ENCODE data around the gene SH3GLB2.
"Not testable (repeated sequence)": the region's sequence is repeated elsewhere in the genome, so short reads cannot be mapped to it uniquely, and the experiment has no call there.

SH3GLB2 gene

GRCh38 chr9:129053020-129053419 is 24.9 kb upstream of the SH3GLB2 start:
- DNase-seq (ENCODE audit: low read depth) = no peak

- no peak for DNase-seq (ENCODE audit: low read depth)
These were observed 24.5 kb upstream of the SH3GLB2 start for GRCh38 chr9:129052592-129052991.

GRCh38 chr9:129042016-129042415 is 13.9 kb upstream of the SH3GLB2 start:
- no peak for DNase-seq (ENCODE audit: low read depth)

- no peak for DNase-seq (ENCODE audit: low read depth)
These were observed 12.0 kb upstream of the SH3GLB2 start for GRCh38 chr9:129040113-129040643.

GRCh38 chr9:129038109-129038852 is 10.2 kb upstream of the SH3GLB2 start:
- no peak for DNase-seq (ENCODE audit: low read depth)

GRCh38 chr9:129037767-129038098 is 9.6 kb upstream of the SH3GLB2 start:
- no peak for DNase-seq (ENCODE audit: low read depth)

GRCh38 chr9:129036923-129037766 is 9.0 kb upstream of the SH3GLB2 start:
- no peak for DNase-seq (ENCODE audit: low read depth)

- peak; percentile 99 for DNase-seq (ENCODE audit: low read depth)
These were observed 8.3 kb upstream of the SH3GLB2 start, which contains the start of gene MIGA2 for GRCh38 chr9:129036241-129036922. Gene MIGA2, plus strand, starts transcription at chr9:129036626. Its CDS starts 3,969 bp downstream, at chr9:129040595.

GRCh38 chr9:129035838-129036237 is 7.7 kb upstream of the SH3GLB2 start:
- not testable (repeated sequence) for DNase-seq (ENCODE audit: low read depth)

- no peak for DNase-seq (ENCODE audit: low read depth)
These were observed 5.1 kb upstream of the SH3GLB2 start for GRCh38 chr9:129033216-129033615.

- no peak for DNase-seq (ENCODE audit: low read depth)
These were observed 4.5 kb upstream of the SH3GLB2 start for GRCh38 chr9:129032541-129033159.

GRCh38 chr9:129031514-129031913 is 3.4 kb upstream of the SH3GLB2 start:
- DNase-seq (ENCODE audit: low read depth) = no peak

GRCh38 chr9:129030191-129030590 is 2.1 kb upstream of the SH3GLB2 start:
- no peak for DNase-seq (ENCODE audit: low read depth)

- DNase-seq (ENCODE audit: low read depth) = no peak
These were observed 393 bp downstream of the SH3GLB2 start for GRCh38 chr9:129027685-129028191.

- DNase-seq (ENCODE audit: low read depth) = no peak
These were observed 877 bp downstream of the SH3GLB2 start for GRCh38 chr9:129027224-129027684.

GRCh38 chr9:129026442-129027223 is 1.5 kb downstream of the SH3GLB2 start:
- DNase-seq (ENCODE audit: low read depth) = no peak

GRCh38 chr9:129023908-129024233 is 4.3 kb downstream of the SH3GLB2 start:
- no peak for DNase-seq (ENCODE audit: low read depth)

GRCh38 chr9:129023036-129023907 is 4.9 kb downstream of the SH3GLB2 start:
- peak; percentile 68 for DNase-seq (ENCODE audit: low read depth)

- no peak for DNase-seq (ENCODE audit: low read depth)
These were observed 6.1 kb downstream of the SH3GLB2 start for GRCh38 chr9:129022037-129022436.

- no peak for DNase-seq (ENCODE audit: low read depth)
These were observed 7.0 kb downstream of the SH3GLB2 start for GRCh38 chr9:129021091-129021490.

Data from stromal cell of bone marrow (primary cell).